ENCODE data around the gene ZIC2.

The ZIC2 gene

GRCh38 chr13:99986741-99987140 lies 5.2 kb downstream of the ZIC2 start:
- DNase-seq (ENCODE audit: low read depth), result no peak

- no peak for DNase-seq (ENCODE audit: low read depth)
These were observed 5.8 kb downstream of the ZIC2 start for GRCh38 chr13:99987154-99988019.

- DNase-seq (ENCODE audit: low read depth), result no peak
These were observed 7.1 kb downstream of the ZIC2 start for GRCh38 chr13:99988529-99989275.

- DNase-seq (ENCODE audit: low read depth), result no peak
These were observed 7.9 kb downstream of the ZIC2 start for GRCh38 chr13:99989276-99990125.

GRCh38 chr13:99990126-99990977 lies 8.8 kb downstream of the ZIC2 start:
- no peak for DNase-seq (ENCODE audit: low read depth)

- DNase-seq (ENCODE audit: low read depth), result no peak
These were observed 9.6 kb downstream of the ZIC2 start for GRCh38 chr13:99991013-99991827.

- DNase-seq (ENCODE audit: low read depth), result no peak
These were observed 10.5 kb downstream of the ZIC2 start for GRCh38 chr13:99991828-99992775.

GRCh38 chr13:99992949-99993351 lies 11.4 kb downstream of the ZIC2 start:
- no peak for DNase-seq (ENCODE audit: low read depth)

- no peak for DNase-seq (ENCODE audit: low read depth)
These were observed 12.4 kb downstream of the ZIC2 start for GRCh38 chr13:99993660-99994637.

- DNase-seq (ENCODE audit: low read depth), result no peak
These were observed 13.0 kb downstream of the ZIC2 start for GRCh38 chr13:99994638-99995020.

- DNase-seq (ENCODE audit: low read depth), result no peak
These were observed 13.6 kb downstream of the ZIC2 start for GRCh38 chr13:99995104-99995588.

- DNase-seq (ENCODE audit: low read depth), result no peak
These were observed 14.2 kb downstream of the ZIC2 start for GRCh38 chr13:99995589-99996380.

- DNase-seq (ENCODE audit: low read depth), result no peak
These were observed 14.9 kb downstream of the ZIC2 start for GRCh38 chr13:99996381-99996973.

- no peak for DNase-seq (ENCODE audit: low read depth)
These were observed 16.2 kb downstream of the ZIC2 start for GRCh38 chr13:99997702-99998214.

GRCh38 chr13:99998261-99998660 lies 16.7 kb downstream of the ZIC2 start:
- DNase-seq (ENCODE audit: low read depth), result no peak

- DNase-seq (ENCODE audit: low read depth), result no peak
These were observed 33.0 kb downstream of the ZIC2 start for GRCh38 chr13:100014621-100015020.
